Forelimb muscle (tissue), 1 donor: Measurements from ENCODE around the gene STAP2. TPM values are rescaled to one million over a fixed set of nuclear protein-coding genes. Genes with fewer than 3 reads are reported as not detected.

Source experiments
- DNase-seq: peaks from one replicate; pipeline ENCODE4 v3.0.0-alpha.2; 2013; ENCODE audit warnings: low read depth
- polyA plus RNA-seq: library from polyadenylated mRNA; unstranded; fragments of 120-200 nt; gene quantifications from one replicate; pipeline ENCODE4 v1.2.1, GENCODE V29; 2013; ENCODE audit not compliant: insufficient read length

Gene STAP2
- polyA plus RNA-seq, 1 donor: 4.9 TPM

DNA sequence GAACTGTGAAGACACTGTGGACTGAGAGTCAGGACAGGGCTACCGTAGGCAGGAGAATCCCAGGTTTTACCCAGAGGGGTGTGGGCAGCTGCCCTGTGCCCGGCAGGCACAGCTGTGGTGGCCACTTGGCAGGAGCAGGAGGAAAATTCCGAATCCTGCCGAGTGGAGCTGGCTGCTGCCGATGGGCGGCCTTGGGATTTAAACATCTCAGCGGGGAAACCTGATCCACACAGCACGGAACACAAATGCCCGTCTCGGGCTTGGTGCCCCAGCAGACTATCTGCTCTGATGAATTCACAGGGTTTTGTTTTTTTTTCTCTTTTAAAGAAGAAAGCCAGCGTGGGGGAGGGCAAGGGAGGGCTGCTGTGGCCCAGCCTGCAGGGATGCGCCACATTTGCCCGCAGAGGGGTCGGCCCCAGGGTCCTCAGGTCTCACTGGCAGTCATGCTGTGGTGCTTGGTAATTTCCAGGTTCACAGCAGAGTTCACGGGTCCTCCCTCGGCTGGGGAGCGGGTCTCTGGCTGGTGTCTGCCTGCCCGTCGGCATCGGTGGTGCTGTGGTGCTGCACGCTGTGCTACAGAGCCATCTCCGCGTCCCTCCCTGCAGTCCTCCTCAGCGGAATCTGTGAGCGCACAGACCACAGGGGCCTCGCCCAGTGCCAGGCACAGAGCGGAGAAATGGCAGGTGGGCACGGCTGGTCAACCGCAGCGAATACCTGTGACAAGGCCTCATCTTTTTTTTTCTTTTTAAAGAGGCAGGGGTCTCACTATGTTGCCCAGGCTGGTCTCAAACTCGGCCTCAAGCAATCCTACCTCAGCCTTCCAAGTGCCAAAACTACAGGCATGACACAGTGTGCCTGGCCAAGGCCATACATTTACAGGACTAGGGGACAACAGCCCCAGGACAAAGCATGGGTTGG, 32.9 kb upstream of the STAP2 start:
- no peak for DNase-seq

DNA sequence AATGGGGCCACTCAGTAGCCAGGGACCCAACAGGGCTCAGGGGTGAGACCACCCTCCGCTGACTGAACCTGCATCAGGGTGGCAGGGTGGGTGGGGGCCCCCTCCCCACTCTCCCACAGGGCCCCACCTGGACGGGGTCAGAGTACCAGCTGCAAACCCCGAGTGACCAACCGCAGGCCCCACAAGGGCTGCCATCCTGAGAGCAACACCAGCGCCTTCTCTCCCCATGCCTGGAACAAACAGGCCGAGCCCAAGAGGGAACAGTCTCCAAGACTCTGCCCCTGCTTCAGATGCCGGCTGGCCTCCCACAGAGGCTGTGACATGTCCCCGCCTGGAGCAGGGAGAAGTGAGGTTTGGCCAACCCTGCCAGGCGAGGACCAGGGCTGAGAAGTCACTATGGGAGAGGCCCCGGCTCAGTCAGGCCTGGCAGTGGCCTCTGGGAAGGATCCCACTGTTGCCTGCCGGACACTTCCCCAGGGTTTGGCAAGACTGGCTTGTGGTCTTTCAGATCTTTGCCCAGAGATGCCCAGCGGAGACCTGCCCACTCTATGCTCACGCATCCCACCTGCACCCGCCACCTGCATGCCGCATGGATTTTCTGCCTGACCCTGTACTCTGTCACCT, 31.9 kb upstream of the STAP2 start:
- no peak for DNase-seq

DNA sequence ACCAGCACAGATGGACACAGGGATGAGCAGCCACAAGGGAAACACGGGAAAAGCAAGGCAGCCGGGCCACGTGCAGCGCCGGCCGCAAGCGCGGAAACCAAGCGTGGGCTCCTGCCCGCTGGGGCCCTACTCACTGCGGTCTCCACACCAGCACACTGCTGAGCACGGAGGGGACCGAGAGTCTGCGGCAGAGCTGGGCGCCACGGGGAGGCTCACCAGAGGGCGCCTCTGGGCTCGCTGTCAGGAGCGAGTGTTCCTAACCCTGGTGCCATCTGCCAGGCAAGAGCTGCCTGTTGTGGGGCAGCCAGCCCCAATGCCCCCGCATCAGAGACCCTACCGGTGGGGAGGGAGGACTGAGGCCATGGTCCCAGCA, 31.2 kb upstream of the STAP2 start:
- no peak for DNase-seq

DNA sequence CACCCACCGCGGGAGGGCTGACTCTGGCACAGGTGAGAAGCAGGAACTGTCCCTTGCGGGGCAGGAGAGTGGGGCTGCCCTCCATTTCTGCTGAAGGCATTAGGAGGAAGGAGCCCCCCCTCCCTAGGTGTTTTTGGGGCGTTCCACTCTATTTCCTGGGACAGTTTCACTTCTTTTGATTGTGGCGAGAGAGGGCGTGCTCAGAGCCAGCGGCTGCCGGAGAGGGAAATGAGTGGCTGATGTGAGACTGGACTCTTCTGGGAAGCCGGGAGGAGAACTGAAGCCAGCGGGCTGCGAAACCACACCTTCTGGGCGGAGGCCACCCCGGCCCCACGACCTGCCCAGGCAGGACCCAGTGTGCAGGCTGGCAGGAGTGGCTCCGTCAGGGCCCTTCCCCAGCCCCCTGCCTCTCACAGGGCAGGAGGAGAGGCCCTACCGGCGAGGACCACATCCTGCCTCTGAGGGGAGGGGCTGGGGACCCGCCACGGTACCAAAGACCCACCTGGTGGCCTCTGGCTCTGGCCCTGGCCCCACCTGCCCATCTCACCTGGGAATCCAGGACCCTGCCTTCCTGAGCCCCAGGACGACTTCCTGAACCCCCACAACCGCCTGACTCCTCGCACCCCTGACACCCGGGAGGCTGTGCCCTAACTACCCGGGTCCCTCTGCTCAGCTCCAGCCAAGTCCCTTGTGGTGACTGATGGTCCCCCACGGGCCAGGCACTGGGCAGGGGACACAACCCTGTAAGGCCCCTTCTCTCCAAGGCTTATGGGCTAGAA, 30.7 kb upstream of the STAP2 start:
- DNase-seq: no peak

DNA sequence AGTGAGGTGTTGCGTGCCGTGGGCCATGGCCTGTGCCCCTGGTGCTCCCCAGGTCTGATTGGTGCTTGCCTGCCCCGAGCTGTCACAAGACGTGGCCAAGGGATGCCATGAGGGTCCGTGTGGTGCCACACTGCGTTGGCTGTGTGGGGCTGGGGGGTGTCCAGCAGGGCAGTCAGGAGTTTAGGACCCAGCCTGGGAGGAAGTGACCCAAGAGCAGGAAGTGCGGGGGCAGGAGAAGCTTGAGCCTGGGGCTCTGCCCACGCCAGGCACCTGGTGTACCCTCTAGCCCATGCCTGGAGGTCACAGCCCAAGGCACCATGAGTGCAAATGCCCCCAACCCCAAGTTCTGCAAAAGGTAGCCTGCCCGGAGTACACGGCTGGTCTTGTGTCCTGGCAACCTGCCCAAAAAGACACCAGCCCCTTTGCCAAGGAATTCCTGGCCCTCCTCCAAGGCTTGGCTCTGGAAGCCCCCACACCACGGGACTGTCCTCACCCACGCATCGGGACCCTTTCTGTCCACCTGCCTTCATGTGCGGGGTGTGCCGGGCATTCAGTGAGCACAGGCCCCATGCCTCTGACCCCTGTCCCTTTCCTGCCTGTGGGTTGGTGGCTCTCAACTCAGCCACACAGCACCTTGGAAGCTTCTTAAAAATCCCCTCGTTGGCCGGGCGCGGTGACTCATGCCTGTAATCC, 29.6 kb upstream of the STAP2 start:
- DNase-seq: no peak

DNA sequence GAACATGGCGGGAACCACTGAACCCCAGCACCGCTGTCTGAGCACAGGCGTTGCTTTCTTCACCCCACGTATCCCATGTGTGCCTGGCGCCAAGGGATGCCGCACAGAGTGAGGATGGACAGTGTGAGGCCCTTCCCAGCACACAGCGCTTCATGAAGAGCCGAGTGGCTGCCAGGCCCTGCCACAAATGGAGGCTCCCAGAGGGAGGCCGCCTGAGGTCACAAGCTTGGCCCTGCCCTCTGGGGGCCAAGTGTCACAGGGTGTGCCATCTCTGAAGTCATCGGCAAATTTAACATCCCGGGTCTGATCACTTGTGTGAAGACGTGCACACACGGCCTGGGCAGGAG, 29.1 kb upstream of the STAP2 start:
- DNase-seq: no peak

DNA sequence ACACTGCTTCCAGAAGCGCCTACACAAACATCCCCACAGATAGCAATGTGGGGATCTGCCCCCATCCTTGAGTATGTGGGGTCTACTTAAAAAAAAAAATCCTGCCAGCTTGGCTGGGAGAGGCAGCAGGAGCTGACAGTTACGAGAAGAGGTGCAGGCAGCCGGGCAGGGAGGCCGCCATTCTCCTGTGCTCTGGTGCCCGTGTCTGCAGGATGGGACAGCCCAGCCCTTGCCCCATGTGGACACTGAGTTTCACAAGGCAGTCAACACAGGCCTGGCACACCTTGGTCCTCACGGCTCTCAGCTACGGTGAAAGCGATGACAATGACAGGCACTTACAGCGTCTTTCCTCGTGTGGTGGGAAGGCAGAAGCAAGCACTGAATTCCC, 28.7 kb upstream of the STAP2 start:
- DNase-seq: no peak

DNA sequence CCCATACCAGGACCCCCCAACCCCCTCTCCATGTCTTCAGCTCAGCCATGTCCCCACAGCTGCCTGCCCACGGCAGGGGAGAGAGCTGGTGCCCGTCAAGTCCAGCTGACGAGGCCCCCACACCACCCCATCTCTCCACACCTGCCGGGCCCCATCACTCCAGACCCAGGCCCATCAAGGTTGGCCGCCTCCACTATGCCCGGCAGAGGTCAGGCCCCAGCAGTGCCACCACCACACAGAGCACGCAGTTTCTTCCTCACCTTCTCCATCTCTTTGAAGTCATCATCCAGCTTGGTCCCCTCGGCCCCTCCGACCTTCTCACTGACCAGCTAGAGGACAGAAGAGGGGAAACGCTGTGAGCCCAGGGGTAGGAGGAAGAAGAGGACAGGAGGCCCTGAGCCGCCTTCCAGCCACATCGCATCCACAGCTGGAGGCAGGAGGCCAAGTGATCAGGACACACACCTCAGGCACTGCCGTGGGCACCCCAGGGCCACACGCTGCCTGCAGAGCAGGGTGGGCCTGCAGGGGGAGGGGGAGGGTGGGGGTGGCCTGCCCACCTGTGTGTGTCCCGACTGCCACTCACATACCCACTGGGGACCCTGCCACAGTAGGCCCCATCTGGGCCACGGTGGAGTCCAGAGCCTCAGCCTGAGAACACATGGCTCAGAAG, 28.2 kb upstream of the STAP2 start:
- DNase-seq: no peak

DNA sequence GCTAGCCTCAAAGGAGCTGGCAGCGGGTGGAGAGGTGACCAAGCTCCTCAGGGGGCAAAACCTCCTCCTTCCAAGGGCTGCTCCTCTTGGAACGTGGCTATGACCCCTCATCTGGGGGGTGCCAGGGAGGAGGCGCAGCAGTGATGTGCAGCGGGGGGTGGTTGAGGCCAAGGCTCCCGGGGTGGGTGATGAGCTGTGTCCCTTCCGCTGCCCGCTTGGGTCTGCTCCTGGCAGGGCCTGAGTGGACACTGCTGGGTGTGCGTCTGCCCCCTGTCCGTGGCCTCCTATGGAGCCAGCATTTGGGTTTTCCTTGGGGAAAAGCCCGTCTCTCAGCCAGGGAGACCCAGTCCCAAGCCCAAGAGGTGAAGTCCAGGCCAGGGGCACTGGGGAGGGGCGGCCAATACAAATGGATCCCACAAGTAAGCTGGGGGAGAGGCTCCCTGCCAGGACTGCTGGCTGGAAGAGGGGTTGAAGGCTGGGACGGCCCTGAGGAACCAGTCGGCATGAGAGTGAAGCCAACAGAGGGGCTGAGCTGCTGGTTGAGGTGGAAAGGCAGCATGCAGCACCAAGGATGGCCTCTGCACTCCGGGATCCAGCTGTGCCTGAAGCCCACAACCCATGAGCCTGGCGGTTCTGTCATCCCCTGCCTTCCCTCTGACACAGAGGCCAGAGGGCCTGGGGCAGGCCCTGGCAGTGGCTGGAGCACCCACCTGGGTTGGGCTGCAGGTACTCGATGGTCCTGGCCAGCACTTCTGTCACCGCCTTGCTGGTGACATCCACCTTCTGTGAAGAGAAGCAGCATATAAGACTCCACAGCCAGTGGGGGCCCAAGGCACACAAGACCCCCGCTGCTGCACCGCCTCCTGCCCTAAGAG, 27.4 kb upstream of the STAP2 start:
- no peak for DNase-seq

DNA sequence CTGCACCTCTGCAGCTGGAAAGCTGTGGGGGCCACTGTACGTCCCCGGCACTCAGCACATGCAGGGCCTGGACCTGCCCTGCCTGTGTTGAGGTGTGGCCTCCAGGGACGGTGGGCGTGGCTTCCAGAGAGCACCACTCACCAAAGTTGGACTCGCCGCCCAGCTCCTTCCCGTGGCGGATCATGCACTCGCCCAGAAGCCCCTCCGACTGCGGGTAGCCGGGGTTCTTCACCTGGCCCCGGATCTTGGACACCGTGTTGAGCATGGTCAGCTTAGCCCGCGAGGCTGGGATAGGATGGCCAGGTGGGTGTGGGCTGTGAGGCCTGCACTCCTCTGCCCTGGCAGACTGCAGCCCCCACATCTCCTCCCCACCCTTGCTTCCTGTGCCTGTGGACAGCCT, 26.7 kb upstream of the STAP2 start:
- DNase-seq: no peak

DNA sequence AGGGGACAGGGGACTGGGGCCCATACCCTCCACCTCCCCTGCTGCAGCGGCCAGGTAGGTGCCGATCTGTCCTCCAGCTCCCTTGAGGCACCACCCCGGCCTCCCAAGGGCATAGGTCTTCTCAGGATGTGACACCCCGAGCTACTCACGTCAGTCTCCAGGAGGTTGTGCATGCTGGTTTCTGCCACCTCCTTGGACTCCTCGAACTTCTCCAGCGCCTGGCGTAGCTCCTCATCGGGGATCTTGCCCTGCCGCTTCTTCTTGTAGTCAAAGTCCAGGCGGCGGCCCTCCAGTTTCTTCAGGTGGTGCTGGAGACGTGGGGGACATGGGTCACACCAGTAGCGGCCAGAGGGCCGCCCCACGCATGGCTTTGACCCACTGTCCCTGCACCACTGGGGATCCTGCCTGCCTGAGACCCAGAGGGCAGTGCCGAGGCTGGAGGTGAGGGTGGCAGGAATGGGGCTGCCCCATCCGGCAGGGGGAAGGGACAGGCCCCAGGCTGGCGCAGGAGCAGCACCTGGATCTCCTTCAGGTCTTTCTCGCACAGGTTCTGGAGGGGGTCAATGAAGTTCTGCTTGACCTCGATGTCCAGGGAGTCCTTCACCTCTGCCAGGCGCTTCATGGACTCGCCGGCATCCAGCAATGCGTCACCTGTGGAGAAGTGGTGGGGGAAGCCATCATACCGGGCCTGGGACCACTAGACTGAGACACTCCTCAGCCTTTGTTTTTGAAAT, 25.1 kb upstream of the STAP2 start:
- no peak for DNase-seq

DNA sequence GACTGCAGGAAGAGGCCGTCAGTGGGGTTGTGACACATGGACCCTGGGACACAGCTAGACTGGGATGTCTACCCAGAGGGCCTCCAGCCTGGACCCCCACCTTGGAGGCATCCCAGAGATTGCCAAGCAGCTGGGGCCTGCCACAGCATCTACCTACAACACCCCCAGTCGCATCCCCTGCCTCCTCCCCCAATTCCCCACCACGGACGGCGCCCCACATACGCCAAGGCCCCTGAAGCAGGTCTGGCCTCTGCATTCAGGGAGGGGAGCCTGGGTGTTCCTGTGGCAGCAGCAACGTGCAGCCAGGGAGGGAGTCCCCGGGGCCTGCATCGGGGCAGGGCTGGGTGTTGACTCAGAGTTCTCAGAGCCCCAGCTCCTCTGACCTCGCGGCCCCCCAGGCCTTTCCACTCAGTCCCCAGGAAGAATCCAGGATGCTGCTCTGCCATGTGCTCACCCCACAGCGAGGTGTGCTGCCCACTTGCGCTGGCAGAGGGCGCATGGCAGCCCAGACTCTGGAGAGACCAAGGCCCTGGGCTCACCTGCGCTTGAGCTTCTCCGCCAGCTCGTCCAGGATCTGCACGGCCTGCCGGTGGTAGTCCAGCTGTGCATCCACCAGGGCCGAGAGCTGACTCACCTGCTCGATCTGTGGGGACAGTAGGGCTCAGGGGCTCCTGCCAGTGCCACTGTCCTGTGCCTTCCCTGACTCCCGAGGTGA, 24.4 kb upstream of the STAP2 start:
- DNase-seq: no peak

DNA sequence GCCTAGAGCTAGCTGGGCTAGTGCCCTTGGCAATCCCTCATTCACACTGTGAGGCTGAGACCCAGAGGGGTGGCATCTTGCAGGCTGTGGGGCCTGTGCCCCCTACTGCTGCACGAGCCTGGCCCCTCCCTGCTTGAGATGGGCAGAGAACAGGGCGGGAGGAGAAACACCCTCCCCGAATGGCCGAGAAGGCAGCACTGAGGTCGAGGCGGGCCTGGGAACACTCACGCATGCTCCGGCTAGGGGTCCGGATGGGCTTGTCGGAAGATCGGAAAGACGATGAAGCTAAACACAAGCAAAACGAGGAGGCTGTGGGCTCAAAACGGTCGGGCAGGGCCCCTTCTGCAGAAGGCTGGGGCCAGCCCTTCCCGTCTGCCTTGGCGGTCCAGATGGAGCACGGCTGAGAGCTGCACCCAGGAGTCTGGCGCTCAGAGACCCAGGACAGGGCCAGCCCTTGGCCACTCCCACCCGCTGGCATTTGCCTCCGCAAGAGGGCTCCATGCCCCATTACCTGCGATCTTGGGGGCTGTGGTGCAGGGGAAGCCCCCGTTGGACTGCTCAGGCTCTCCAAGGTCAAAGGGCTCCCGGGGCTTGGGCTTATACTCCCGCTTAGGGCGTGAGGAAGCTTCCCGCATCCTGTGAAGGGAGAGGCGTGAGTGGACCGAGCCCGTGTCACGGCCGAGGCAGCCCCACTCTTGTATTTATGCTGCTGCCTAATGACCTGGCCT, 23.6 kb upstream of the STAP2 start:
- DNase-seq: no peak

DNA sequence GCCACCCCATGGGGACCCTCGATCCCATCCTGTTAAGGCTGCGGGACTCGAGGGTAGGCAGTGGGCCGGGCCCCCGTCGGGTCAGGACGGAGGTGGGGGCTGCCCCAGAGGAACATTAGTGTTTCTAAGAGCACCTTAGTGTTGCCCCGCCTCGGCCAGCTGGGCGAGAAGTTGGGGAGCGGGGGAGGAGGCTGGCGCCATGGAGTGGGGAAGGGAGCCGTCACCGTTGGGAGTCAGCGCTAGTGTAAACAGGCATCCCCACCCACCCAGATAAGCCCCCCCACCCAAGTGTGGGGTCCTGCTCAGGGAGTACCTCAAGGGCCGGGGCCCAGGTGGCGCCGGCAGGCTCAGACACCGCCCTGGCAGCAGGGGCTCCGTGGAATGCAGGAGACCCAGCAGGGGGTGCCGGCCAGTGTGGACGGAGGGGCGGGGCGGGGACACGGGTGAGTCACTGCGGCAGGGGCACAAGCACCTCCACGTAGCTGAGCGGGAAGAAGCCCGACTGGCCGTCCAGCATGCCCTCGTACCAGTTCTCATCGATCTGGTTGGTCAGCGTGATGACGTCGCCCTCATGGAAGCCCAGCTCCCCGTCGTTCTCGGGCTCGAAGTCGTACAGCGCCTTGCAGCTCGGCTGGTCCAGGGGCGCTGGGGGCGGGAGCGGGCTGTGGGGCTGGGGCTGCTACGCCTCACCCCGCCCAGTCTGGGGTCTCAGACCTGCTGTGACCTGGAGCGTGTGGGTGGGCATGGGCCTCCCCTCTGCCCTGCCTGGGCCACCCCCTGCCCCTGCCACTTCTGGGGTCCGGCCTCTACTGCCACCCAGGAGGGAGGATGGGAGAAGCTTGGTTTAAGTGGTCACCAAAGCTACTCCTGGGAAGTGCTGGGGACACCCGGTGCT, 22.8 kb upstream of the STAP2 start:
- DNase-seq: no peak

DNA sequence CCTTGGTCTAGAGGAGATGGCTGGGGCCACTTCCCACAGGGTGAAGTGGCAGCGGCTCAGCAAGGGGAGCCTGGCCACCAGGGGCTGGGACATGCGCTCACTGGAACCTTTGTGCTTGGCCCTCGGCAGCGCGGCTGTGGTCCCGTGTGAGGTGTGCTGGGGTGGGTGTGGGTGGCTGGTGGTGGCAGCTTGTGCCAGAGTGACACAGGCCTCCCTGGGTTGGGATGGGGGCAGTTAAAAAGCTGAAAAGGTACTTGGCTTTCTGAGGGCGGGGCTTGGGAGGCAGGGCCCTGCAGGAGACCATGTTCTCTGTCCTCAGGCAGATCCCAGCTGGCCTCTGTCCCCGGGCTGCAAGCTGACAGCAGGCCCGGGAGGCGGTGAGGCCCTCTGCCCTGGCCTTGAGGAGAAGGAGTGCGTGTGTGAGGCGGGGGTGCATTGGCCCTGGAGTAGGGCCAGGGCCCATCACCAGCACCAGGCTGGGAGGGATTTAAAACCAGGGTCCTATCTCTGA, 22.1 kb upstream of the STAP2 start:
- DNase-seq: no peak

DNA sequence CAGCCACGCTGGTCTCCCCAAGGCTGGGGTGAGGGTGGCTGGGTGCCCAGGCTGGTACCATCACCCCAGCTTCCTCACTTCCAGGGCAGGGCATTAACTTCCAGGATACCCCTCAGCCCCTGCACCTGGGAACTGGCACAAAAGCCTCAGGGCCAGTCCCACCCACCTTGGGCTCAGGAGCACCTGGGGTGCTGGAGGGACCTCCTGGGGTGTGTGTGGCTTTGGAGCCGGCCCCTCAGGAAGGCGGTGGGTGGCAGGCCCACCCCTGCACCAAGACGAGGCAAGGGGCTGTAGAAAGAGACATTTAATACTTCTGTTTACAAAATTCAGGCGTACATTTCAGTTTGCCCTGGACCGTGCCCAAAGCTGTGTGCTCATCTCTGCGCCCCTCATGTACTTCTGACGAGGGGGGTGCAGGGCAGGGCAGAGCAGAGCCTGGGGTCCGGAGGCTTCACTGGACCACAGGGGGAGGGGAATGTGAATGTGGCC, 21.5 kb upstream of the STAP2 start:
- no peak for DNase-seq

DNA sequence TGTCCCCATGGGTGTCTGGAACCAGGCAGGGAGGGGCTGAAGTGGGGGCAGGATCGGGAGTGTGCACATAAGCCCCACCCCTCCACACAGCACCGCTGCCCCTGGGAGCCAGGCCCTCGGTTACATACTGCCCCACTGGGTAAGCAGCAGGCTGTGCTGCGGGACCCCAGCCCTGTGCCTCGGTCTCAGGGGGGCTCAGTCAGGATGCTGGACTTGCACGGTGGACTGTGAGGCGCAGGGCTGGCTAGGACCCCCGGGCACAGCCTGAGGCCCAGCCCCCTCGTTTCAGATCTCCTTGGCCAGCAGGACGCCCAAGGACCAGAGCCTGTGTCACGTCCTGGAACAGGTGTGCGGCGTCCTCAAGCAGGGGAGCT, 21.0 kb upstream of the STAP2 start:
- no peak for DNase-seq
